Chondrocyte (in vitro differentiated cells): ENCODE data around the gene BAG2. TPM values are rescaled to one million over a fixed set of nuclear protein-coding genes. Genes with fewer than 3 reads are reported as not detected.

Experiments used
- DNase-seq: peaks from one replicate; pipeline ENCODE4 v3.0.0; 2021; ENCODE audit warnings: mixed read lengths, low spot score
- H3K27ac Mint-ChIP-seq: one replicate; pipeline ENCODE4 v1.8.0; 2021; ENCODE audit warnings: mild to moderate bottlenecking, moderate library complexity, mixed read lengths; ENCODE audit not compliant: unreplicated experiment
- H3K27me3 Mint-ChIP-seq: 2 replicates; pipeline ENCODE4 v1.8.0; 2021; ENCODE audit warnings: low read depth, mixed read lengths
- H3K36me3 Mint-ChIP-seq: 2 replicates; pipeline ENCODE4 v1.8.0; 2021; ENCODE audit warnings: low read depth, mixed read lengths
- H3K4me1 Mint-ChIP-seq: 2 replicates; pipeline ENCODE4 v1.8.0; 2021; ENCODE audit warnings: low read depth, mild to moderate bottlenecking, mixed read lengths
- H3K4me3 Mint-ChIP-seq: one replicate; pipeline ENCODE4 v1.8.0; 2021; ENCODE audit warnings: mild to moderate bottlenecking, moderate library complexity, mixed read lengths; ENCODE audit not compliant: unreplicated experiment
- H3K9me3 Mint-ChIP-seq: 2 replicates; pipeline ENCODE4 v1.8.0; 2021; ENCODE audit warnings: low read depth, mixed read lengths
- CTCF ChIP-seq: fragments of 200-600 bp; sonication (generic); IDR thresholded peaks from 2 replicates; pipeline ENCODE4 v1.5.0; 2021; ENCODE audit warnings: antibody characterized with exemption, mild to moderate bottlenecking, moderate library complexity
- total RNA-seq: library from RNA; stranded (reverse); gene quantifications from 3 replicates; pipeline ENCODE4 v1.2.1, GENCODE V29; 2021

Gene BAG2
- total RNA-seq, 1 donor from 2014 or later, result 12.1 TPM

- no peaks in the 10 kb centered on the region for H3K27me3 Mint-ChIP-seq
- H3K4me1 Mint-ChIP-seq, result peaks cover 31% of the 10 kb centered on the region
- no peak for TF ChIP-seq CTCF
- DNase-seq, result no peak
- peak overlapping the region; percentile 58 for H3K27ac Mint-ChIP-seq
- peaks cover 29% of the 10 kb centered on the region for H3K36me3 Mint-ChIP-seq
- H3K9me3 Mint-ChIP-seq, result no peaks in the 10 kb centered on the region
- H3K4me3 Mint-ChIP-seq, result no peak overlapping the region
Observed at GRCh38 chr6:57183336-57183735, 11.2 kb downstream of the BAG2 start.

GRCh38 chr6:57190140-57190539, 18.0 kb downstream of the BAG2 start:
- DNase-seq, result no peak
- peaks cover 16% of the 10 kb centered on the region for H3K4me1 Mint-ChIP-seq
- peak overlapping the region; percentile 79 for H3K27ac Mint-ChIP-seq
- H3K4me3 Mint-ChIP-seq, result no peak overlapping the region
- no peaks in the 10 kb centered on the region for H3K27me3 Mint-ChIP-seq
- peaks cover 27% of the 10 kb centered on the region for H3K36me3 Mint-ChIP-seq
- peak; percentile 82 for TF ChIP-seq CTCF
- no peaks in the 10 kb centered on the region for H3K9me3 Mint-ChIP-seq

GRCh38 chr6:57193177-57193576, 21.1 kb downstream of the BAG2 start:
- H3K4me3 Mint-ChIP-seq, result no peak overlapping the region
- peaks cover 25% of the 10 kb centered on the region for H3K4me1 Mint-ChIP-seq
- peaks cover 23% of the 10 kb centered on the region for H3K36me3 Mint-ChIP-seq
- H3K27me3 Mint-ChIP-seq, result no peaks in the 10 kb centered on the region
- H3K27ac Mint-ChIP-seq, result peak overlapping the region; percentile 24
- no peak for DNase-seq
- H3K9me3 Mint-ChIP-seq, result no peaks in the 10 kb centered on the region
- no peak for TF ChIP-seq CTCF

- peaks cover 20% of the 10 kb centered on the region for H3K36me3 Mint-ChIP-seq
- peak overlapping the region; percentile 45 for H3K27ac Mint-ChIP-seq
- no peak overlapping the region for H3K4me3 Mint-ChIP-seq
- TF ChIP-seq CTCF, result no peak
- no peaks in the 10 kb centered on the region for H3K9me3 Mint-ChIP-seq
- no peaks in the 10 kb centered on the region for H3K27me3 Mint-ChIP-seq
- no peak for DNase-seq
- peaks cover 36% of the 10 kb centered on the region for H3K4me1 Mint-ChIP-seq
Observed at GRCh38 chr6:57195457-57195856, 23.3 kb downstream of the BAG2 start.

GRCh38 chr6:57198926-57199636, 27.0 kb downstream of the BAG2 start:
- Mint-ChIP-seq H3K27me3 (no peaks in the 10 kb centered on the region), H3K4me3 (no peak overlapping the region), H3K9me3 (no peaks in the 10 kb centered on the region), H3K4me1 (peaks cover 41% of the 10 kb centered on the region), H3K36me3 (peaks cover 6% of the 10 kb centered on the region), H3K27ac (peak overlapping the region; percentile 81)
- no peak for DNase-seq
- peak; percentile 9 for TF ChIP-seq CTCF
